K562 (cell line): ENCODE data around the gene PYM1. TPM values are rescaled to one million over a fixed set of nuclear protein-coding genes. Genes with fewer than 3 reads are reported as not detected.

Source experiments
- AFF1 ChIP-seq, 2 experiments: fragments of 450-650 bp; IDR thresholded peaks; 2 replicates each; pipeline ENCODE4 v1.6.1; 2018; ENCODE audit warnings: mild to moderate bottlenecking in 2 of 2, low read depth in 1 of 2; ENCODE audit not compliant: partially characterized antibody in 2 of 2
- DMBX1 ChIP-seq: fragments of 250-450 bp; sonication (Bioruptor Pico); IDR thresholded peaks from 2 replicates; pipeline ENCODE4 v1.8.0; 2022; ENCODE audit warnings: inconsistent platforms, mild to moderate bottlenecking, moderate library complexity, borderline replicate concordance
- EHMT2 ChIP-seq: fragments of 450-650 bp; IDR thresholded peaks from 2 replicates; pipeline ENCODE4 v1.6.1; 2018; ENCODE audit warnings: antibody characterized with exemption
- EZH2 ChIP-seq: IDR thresholded peaks from 2 replicates; pipeline ENCODE4 v1.6.1; 2012; ENCODE audit warnings: low read depth, mild to moderate bottlenecking, inconsistent platforms, low read length, borderline replicate concordance
- GTF2E2 ChIP-seq: fragments of 200-800 bp; sonication (Bioruptor generic); IDR thresholded peaks from 2 replicates; pipeline ENCODE4 v1.6.1; 2016; ENCODE audit warnings: missing genetic modification characterization, missing compliant biosample characterization
- KLF13 ChIP-seq: fragments of 450-650 bp; IDR thresholded peaks from 2 replicates; pipeline ENCODE4 v1.6.1; 2016; ENCODE audit warnings: missing genetic modification characterization, low read depth, mild to moderate bottlenecking, missing compliant biosample characterization, moderate library complexity, borderline replicate concordance
- PTRF ChIP-seq: fragments of 450-650 bp; IDR thresholded peaks from 2 replicates; pipeline ENCODE4 v1.6.1; 2016; ENCODE audit warnings: mild to moderate bottlenecking, missing genetic modification characterization, missing compliant biosample characterization
- polyA plus RNA-seq, 8 experiments: library from polyadenylated mRNA; depleted of rRNA in 4 of 8; stranded (reverse) in 5 of 8; unstranded in 3 of 8; fragments of >200 nt; fragmentation: Nextera tagmentation in 2 of 8; fragmentation: Illumina TruSeq in 1 of 8; extraction: Ambion mirVana in 2 of 8; extraction: Trizol in 1 of 8; gene quantifications; 2 replicates each; pipeline versions ENCODE4 v1.2.1 to v1.2.3, GENCODE V29; 2011 to 2014; ENCODE audit warnings: inconsistent platforms in 1 of 8, missing spikeins in 1 of 8
- total RNA-seq, 7 experiments: library from RNA; depleted of rRNA in 6 of 7; stranded (reverse); fragments of >200 nt in 6 of 7; fragmentation: Illumina TruSeq in 2 of 7; extraction: Trizol in 2 of 7; gene quantifications; 2 replicates each; pipeline versions ENCODE4 v1.2.1 to v1.2.3, GENCODE V29; 2011 to 2021; ENCODE audit warnings: low replicate concordance in 1 of 7
- TF ChIP-seq, protein P1 (sequence below): sonication (generic); formaldehyde crosslinking; IDR thresholded peaks from 2 replicates; pipeline ENCODE4 v1.8.0; 2022; ENCODE audit warnings: mild to moderate bottlenecking, missing genetic modification reagents
- TF ChIP-seq, protein P2 (sequence below): sonication (generic); formaldehyde crosslinking; IDR thresholded peaks from 2 replicates; pipeline ENCODE4 v1.8.0; 2023; ENCODE audit warnings: missing genetic modification reagents, mild to moderate bottlenecking, borderline replicate concordance
- TF ChIP-seq, protein P3 (sequence below): fragments of 250-450 bp; sonication (Bioruptor Pico); IDR thresholded peaks from 2 replicates; pipeline ENCODE4 v1.9.0; 2021; ENCODE audit warnings: mild to moderate bottlenecking

PYM1 gene
- total and polyA plus RNA-seq, 9 of the 15 experiments (the other 6 are each of a cell fraction or from before 2014, with no cell fraction given), result 29.0 to 51.3 (median 34.1) TPM

DNA sequence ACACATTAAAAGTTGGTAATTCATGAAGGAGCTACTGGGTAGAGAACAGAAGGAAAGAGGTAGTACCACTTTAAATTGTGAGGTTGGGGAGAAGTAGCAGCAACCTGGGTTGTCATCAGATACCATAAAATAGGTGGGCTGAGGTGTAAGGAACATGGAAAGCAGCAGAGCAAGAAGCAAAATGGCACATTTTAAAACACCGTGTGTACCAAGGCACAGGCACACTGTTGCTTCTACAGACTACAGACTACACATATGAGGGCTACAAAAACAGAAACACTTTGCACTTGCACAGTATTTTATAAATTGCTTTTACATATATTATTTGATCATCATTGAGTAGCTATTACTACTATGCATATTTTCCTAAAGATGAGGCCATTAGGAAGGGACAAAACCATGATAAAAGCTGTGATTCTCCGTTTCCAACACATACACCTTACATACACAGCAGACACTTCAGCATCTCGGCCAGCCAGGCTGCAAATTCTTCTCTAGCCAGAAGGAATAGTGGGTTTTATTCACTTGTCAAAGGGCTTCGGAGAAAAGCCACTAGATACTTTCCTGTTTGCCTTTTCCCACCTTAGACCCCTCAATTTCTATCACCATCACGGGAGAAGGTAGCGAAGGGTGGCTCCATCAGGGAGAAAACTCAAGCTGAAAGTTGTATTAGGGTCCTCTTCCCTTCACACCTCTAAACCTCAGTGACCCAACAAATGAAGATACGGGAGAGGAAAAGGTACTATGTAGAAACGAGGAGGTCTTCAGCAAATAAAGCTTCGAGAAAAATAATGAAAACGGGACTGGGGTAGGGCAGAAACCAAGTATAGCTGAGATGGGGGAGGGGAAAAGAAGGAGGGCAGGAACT lies 1.6 kb downstream of the PYM1 start (continued):
- TF ChIP-seq PTRF (tag), result no peak
- TF ChIP-seq, protein P1, sequence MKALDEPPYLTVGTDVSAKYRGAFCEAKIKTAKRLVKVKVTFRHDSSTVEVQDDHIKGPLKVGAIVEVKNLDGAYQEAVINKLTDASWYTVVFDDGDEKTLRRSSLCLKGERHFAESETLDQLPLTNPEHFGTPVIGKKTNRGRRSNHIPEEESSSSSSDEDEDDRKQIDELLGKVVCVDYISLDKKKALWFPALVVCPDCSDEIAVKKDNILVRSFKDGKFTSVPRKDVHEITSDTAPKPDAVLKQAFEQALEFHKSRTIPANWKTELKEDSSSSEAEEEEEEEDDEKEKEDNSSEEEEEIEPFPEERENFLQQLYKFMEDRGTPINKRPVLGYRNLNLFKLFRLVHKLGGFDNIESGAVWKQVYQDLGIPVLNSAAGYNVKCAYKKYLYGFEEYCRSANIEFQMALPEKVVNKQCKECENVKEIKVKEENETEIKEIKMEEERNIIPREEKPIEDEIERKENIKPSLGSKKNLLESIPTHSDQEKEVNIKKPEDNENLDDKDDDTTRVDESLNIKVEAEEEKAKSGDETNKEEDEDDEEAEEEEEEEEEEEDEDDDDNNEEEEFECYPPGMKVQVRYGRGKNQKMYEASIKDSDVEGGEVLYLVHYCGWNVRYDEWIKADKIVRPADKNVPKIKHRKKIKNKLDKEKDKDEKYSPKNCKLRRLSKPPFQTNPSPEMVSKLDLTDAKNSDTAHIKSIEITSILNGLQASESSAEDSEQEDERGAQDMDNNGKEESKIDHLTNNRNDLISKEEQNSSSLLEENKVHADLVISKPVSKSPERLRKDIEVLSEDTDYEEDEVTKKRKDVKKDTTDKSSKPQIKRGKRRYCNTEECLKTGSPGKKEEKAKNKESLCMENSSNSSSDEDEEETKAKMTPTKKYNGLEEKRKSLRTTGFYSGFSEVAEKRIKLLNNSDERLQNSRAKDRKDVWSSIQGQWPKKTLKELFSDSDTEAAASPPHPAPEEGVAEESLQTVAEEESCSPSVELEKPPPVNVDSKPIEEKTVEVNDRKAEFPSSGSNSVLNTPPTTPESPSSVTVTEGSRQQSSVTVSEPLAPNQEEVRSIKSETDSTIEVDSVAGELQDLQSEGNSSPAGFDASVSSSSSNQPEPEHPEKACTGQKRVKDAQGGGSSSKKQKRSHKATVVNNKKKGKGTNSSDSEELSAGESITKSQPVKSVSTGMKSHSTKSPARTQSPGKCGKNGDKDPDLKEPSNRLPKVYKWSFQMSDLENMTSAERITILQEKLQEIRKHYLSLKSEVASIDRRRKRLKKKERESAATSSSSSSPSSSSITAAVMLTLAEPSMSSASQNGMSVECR, result 0 out of 2 replicates have a peak, but pooled peaks have one; percentile 4
- TF ChIP-seq EZH2, result no peak
- TF ChIP-seq, protein P2, sequence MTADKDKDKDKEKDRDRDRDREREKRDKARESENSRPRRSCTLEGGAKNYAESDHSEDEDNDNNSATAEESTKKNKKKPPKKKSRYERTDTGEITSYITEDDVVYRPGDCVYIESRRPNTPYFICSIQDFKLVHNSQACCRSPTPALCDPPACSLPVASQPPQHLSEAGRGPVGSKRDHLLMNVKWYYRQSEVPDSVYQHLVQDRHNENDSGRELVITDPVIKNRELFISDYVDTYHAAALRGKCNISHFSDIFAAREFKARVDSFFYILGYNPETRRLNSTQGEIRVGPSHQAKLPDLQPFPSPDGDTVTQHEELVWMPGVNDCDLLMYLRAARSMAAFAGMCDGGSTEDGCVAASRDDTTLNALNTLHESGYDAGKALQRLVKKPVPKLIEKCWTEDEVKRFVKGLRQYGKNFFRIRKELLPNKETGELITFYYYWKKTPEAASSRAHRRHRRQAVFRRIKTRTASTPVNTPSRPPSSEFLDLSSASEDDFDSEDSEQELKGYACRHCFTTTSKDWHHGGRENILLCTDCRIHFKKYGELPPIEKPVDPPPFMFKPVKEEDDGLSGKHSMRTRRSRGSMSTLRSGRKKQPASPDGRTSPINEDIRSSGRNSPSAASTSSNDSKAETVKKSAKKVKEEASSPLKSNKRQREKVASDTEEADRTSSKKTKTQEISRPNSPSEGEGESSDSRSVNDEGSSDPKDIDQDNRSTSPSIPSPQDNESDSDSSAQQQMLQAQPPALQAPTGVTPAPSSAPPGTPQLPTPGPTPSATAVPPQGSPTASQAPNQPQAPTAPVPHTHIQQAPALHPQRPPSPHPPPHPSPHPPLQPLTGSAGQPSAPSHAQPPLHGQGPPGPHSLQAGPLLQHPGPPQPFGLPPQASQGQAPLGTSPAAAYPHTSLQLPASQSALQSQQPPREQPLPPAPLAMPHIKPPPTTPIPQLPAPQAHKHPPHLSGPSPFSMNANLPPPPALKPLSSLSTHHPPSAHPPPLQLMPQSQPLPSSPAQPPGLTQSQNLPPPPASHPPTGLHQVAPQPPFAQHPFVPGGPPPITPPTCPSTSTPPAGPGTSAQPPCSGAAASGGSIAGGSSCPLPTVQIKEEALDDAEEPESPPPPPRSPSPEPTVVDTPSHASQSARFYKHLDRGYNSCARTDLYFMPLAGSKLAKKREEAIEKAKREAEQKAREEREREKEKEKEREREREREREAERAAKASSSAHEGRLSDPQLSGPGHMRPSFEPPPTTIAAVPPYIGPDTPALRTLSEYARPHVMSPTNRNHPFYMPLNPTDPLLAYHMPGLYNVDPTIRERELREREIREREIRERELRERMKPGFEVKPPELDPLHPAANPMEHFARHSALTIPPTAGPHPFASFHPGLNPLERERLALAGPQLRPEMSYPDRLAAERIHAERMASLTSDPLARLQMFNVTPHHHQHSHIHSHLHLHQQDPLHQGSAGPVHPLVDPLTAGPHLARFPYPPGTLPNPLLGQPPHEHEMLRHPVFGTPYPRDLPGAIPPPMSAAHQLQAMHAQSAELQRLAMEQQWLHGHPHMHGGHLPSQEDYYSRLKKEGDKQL (CRISPR knock-in tag), result no peak
- TF ChIP-seq GTF2E2, result no peak
- TF ChIP-seq AFF1 (IDR thresholded peaks at IDR 0.05; ENCODE audit: low read depth in 1 of 2, partially characterized antibody in 2 of 2), result peak in 1 of 2 experiments; percentile 33
- TF ChIP-seq EHMT2, result no peak
- TF ChIP-seq, protein P3, sequence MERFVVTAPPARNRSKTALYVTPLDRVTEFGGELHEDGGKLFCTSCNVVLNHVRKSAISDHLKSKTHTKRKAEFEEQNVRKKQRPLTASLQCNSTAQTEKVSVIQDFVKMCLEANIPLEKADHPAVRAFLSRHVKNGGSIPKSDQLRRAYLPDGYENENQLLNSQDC (CRISPR knock-in tag), result no peak
- no peak for TF ChIP-seq KLF13 (tag)
- no peak for TF ChIP-seq DMBX1 (CRISPR knock-in tag)
